ENCODE data around the gene PTPN2.
A peak's percentile ranks its signal among the peaks of the same experiment; 100 is the strongest.

PTPN2 gene

GRCh38 chr18:12745095-12745795 is 138.8 kb downstream of the PTPN2 start:
- DNase-seq (ENCODE audit: low spot score) = no peak

GRCh38 chr18:12744103-12744502 is 139.9 kb downstream of the PTPN2 start:
- DNase-seq (ENCODE audit: low spot score) = peak; percentile 38

GRCh38 chr18:12742453-12742852 is 141.6 kb downstream of the PTPN2 start:
- no peak for DNase-seq (ENCODE audit: low spot score)
